K562 (cell line): ENCODE results near the gene SLC19A1. TPM values are rescaled to one million over a fixed set of nuclear protein-coding genes. Genes with fewer than 3 reads are reported as not detected.

Experiments used
- ATAC-seq: fragments of 200-7000 bp; cut with Tn5 transposase; 3 replicates; pipeline ENCODE4 v1.9.1; 2020; ENCODE audit warnings: moderate library complexity
- BruUV-seq: library from RNA; stranded (reverse); fragments of 400-500 nt; replicated peaks from 2 replicates; lab custom pipeline; 2021; lab: Mats Ljungman, UMichigan
- CTCF ChIA-PET: fragments of 300-600 bp; formaldehyde crosslinking; extraction: SDS; loops from one replicate; lab custom pipeline; 2021; ENCODE audit warnings: low intra/inter-chr PET ratio; lab: Yijun Ruan, JAX
- POLR2A ChIA-PET: fragments of 300-600, 350-650 bp; sonication (Branson Sonifier 250); formaldehyde crosslinking; extraction: SDS; loops from one replicate; lab custom pipeline; 2021; ENCODE audit warnings: antibody characterized with exemption, inconsistent platforms; lab: Yijun Ruan, JAX
- DNase-seq, 4 experiments: peaks; one replicate each; pipeline versions ENCODE4 v3.0.0 to v3.0.0-alpha.2; 2011 to 2018; ENCODE audit warnings: low spot score in 3 of 4, mixed read lengths in 3 of 4; ENCODE audit errors: extremely low read depth in 1 of 4
- FAIRE-seq: peaks from 2 replicates; lab custom pipeline; 2011; peaks lifted over from hg19 to GRCh38; lab: Jason Lieb, UNC
- H2AFZ ChIP-seq: 2 replicates; pipeline ENCODE4 v1.6.0; 2011; ENCODE audit warnings: low read depth, low read length, control low read depth, inconsistent platforms
- H3K27ac ChIP-seq: fragments of 200-600 bp; 3 replicates; pipeline ENCODE4 v1.8.0; 2011; ENCODE audit warnings: low read depth, mild to moderate bottlenecking, control low read depth, inconsistent platforms, low read length, moderate library complexity, mixed read lengths; ENCODE audit errors: extremely low read depth
- H3K27me3 ChIP-seq, 2 experiments: fragments of 300-600 bp in 1 of 2; 2 replicates in 1 of 2; 3 replicates in 1 of 2; pipeline versions ENCODE4 v1.6.0 to v1.8.0; 2011; ENCODE audit warnings: inconsistent platforms in 2 of 2, low read length in 2 of 2, mild to moderate bottlenecking in 1 of 2, mixed read lengths in 1 of 2, moderate library complexity in 1 of 2; ENCODE audit not compliant: control insufficient read depth in 2 of 2, insufficient read depth in 2 of 2
- H3K36me3 ChIP-seq: fragments of 300-600 bp; 3 replicates; pipeline ENCODE4 v1.8.0; 2011; ENCODE audit warnings: mild to moderate bottlenecking, low read length, inconsistent platforms; ENCODE audit not compliant: control insufficient read depth, insufficient read depth
- H3K4me1 ChIP-seq, 2 experiments: fragments of 200-600 bp in 1 of 2; replicated peaks in 1 of 2; 2 replicates in 1 of 2; 3 replicates in 1 of 2; pipeline versions ENCODE4 v1.5.1 to v1.8.0; 2011; ENCODE audit warnings: inconsistent platforms in 2 of 2, low read length in 2 of 2, mild to moderate bottlenecking in 1 of 2, mixed read lengths in 1 of 2, moderate library complexity in 1 of 2; ENCODE audit not compliant: control insufficient read depth in 2 of 2, insufficient read depth in 2 of 2
- H3K4me2 ChIP-seq: 2 replicates; pipeline ENCODE4 v1.6.1; 2011; ENCODE audit warnings: low read length, control low read depth, inconsistent platforms, mixed read lengths; ENCODE audit not compliant: insufficient read depth
- H3K4me3 ChIP-seq: fragments of 200-600 bp; sonication (generic), shearing (Covaris generic); 2 replicates; pipeline ENCODE4 v1.5.1; 2016; ENCODE audit warnings: control low read depth, inconsistent platforms
- H3K79me2 ChIP-seq: fragments of 200-600 bp; 3 replicates; pipeline ENCODE4 v1.8.0; 2011; ENCODE audit warnings: low read length, inconsistent platforms; ENCODE audit not compliant: control insufficient read depth, insufficient read depth
- H3K9ac ChIP-seq, 2 experiments: 2 replicates each; pipeline versions ENCODE4 v1.6.0 to v1.6.1; 2011; ENCODE audit warnings: low read depth in 2 of 2, low read length in 2 of 2, control low read depth in 1 of 2, inconsistent platforms in 1 of 2, mild to moderate bottlenecking in 1 of 2, mixed read lengths in 1 of 2; ENCODE audit not compliant: insufficient read depth in 1 of 2
- H3K9me1 ChIP-seq: one replicate; pipeline ENCODE4 v1.6.0; 2011; ENCODE audit warnings: inconsistent platforms, mild to moderate bottlenecking, low read length, moderate library complexity; ENCODE audit not compliant: control insufficient read depth, insufficient read depth
- H3K9me3 ChIP-seq: replicated peaks from 2 replicates; pipeline ENCODE4 v1.5.1; 2011; ENCODE audit warnings: low read depth, low read length, inconsistent platforms; ENCODE audit not compliant: control insufficient read depth, insufficient read depth
- H4K20me1 ChIP-seq: replicated peaks from 2 replicates; pipeline ENCODE4 v1.6.1; 2011; ENCODE audit warnings: low read length, inconsistent platforms, mixed read lengths; ENCODE audit not compliant: control insufficient read depth, insufficient read depth
- CHD4 ChIP-seq: fragments of 200-600 bp; sonication (generic); IDR thresholded peaks from 3 replicates; pipeline ENCODE4 v1.6.1; 2012; ENCODE audit warnings: low read depth, mild to moderate bottlenecking, mixed read lengths, low read length, inconsistent platforms; ENCODE audit not compliant: insufficient read depth, insufficient replicate concordance, poor library complexity, severe bottlenecking
- CSDE1 ChIP-seq, 2 experiments: fragments of 450-650 bp; IDR thresholded peaks; 2 replicates each; pipeline ENCODE4 v1.6.1; 2016; ENCODE audit warnings: mild to moderate bottlenecking in 1 of 2
- ELF1 ChIP-seq: fragments of 200-800 bp; sonication (Bioruptor generic); IDR thresholded peaks from 2 replicates; pipeline ENCODE4 v1.6.1; 2016; ENCODE audit warnings: missing genetic modification characterization, missing compliant biosample characterization
- FOXM1 ChIP-seq, 2 experiments: fragments of 450-650 bp in 1 of 2; sonication (generic) in 1 of 2; formaldehyde crosslinking in 1 of 2; IDR thresholded peaks; 2 replicates each; pipeline versions ENCODE4 v1.6.1 to v1.9.0; 2017 to 2022; ENCODE audit warnings: low read depth in 2 of 2, mild to moderate bottlenecking in 2 of 2, missing genetic modification reagents in 1 of 2, moderate library complexity in 1 of 2
- LARP7 ChIP-seq: fragments of 450-650 bp; IDR thresholded peaks from 2 replicates; pipeline ENCODE4 v1.6.1; 2016
- MEF2D ChIP-seq: conservative IDR thresholded peaks from 2 replicates; pipeline ENCODE4 v1.6.1; 2016; ENCODE audit warnings: low read depth, missing genetic modification characterization, missing compliant biosample characterization
- STAG1 ChIP-seq: sonication (generic); formaldehyde crosslinking; IDR thresholded peaks from 2 replicates; pipeline ENCODE4 v1.5.0; 2020; ENCODE audit warnings: missing genetic modification reagents, borderline replicate concordance
- TEAD4 ChIP-seq, 2 experiments: sonication (generic) in 1 of 2; formaldehyde crosslinking in 1 of 2; IDR thresholded peaks; 2 replicates each; pipeline versions ENCODE4 v1.6.1 to v1.8.0; 2012 to 2022; ENCODE audit warnings: borderline replicate concordance in 1 of 2, inconsistent platforms in 1 of 2, low read length in 1 of 2, mild to moderate bottlenecking in 1 of 2, missing genetic modification reagents in 1 of 2
- THRAP3 ChIP-seq: fragments of 450-650 bp; IDR thresholded peaks from 2 replicates; pipeline ENCODE4 v1.6.1; 2016; ENCODE audit warnings: mild to moderate bottlenecking, inconsistent platforms, borderline replicate concordance
- XRCC3 ChIP-seq: fragments of 450-650 bp; IDR thresholded peaks from 2 replicates; pipeline ENCODE4 v1.6.1; 2017; ENCODE audit warnings: mild to moderate bottlenecking, moderate library complexity
- ZNF75A ChIP-seq: fragments of 450-650 bp; formaldehyde crosslinking; IDR thresholded peaks from 2 replicates; pipeline ENCODE4 v1.4.0; 2020; ENCODE audit warnings: mild to moderate bottlenecking
- ZNF766 ChIP-seq: fragments of 200-800 bp; sonication (Bioruptor generic); conservative IDR thresholded peaks from 2 replicates; pipeline ENCODE4 v1.6.1; 2016; ENCODE audit warnings: missing genetic modification characterization, missing compliant biosample characterization
- ZNF830 ChIP-seq: fragments of 250-450 bp; sonication (Bioruptor Pico); IDR thresholded peaks from 2 replicates; pipeline ENCODE4 v1.5.0; 2021; ENCODE audit warnings: mild to moderate bottlenecking
- WGBS: fragments of 100-300 bp; shearing (Covaris generic); methylation state at CpG from one replicate; pipeline ENCODE4 v1.1.6; 2016; ENCODE audit warnings: low coverage, mixed read lengths; ENCODE audit not compliant: insufficient coverage; ENCODE audit errors: missing lambda C conversion rate; 5-methylcytosine and 5-hydroxymethylcytosine counted together
- in situ Hi-C: fragments of 300-500 bp; cut with MboI; formaldehyde crosslinking; loops from 4 replicates; pipeline ENCODE4 v1.15.0; 2018; ENCODE audit warnings: inconsistent platforms, mixed read lengths
- intact Hi-C: fragments of 100-400 bp; cut with micrococcal nuclease; formaldehyde crosslinking; loops from 2 replicates; pipeline ENCODE4 v1.14.2; 2022
- polyA plus RNA-seq, 8 experiments: library from polyadenylated mRNA; depleted of rRNA in 4 of 8; stranded (reverse) in 5 of 8; unstranded in 3 of 8; fragments of >200 nt; fragmentation: Nextera tagmentation in 2 of 8; fragmentation: Illumina TruSeq in 1 of 8; extraction: Ambion mirVana in 2 of 8; extraction: Trizol in 1 of 8; gene quantifications; 2 replicates each; pipeline versions ENCODE4 v1.2.1 to v1.2.3, GENCODE V29; 2011 to 2014; ENCODE audit warnings: inconsistent platforms in 1 of 8, missing spikeins in 1 of 8
- total RNA-seq, 7 experiments: library from RNA; depleted of rRNA in 6 of 7; stranded (reverse); fragments of >200 nt in 6 of 7; fragmentation: Illumina TruSeq in 2 of 7; extraction: Trizol in 2 of 7; gene quantifications; 2 replicates each; pipeline versions ENCODE4 v1.2.1 to v1.2.3, GENCODE V29; 2011 to 2021; ENCODE audit warnings: low replicate concordance in 1 of 7
- TF ChIP-seq, protein P1 (sequence below): fragments of 250-450 bp; sonication (Bioruptor Pico); IDR thresholded peaks from 2 replicates; pipeline ENCODE4 v1.8.0; 2021; ENCODE audit warnings: mild to moderate bottlenecking, moderate library complexity
- TF ChIP-seq, protein P2 (sequence below): fragments of 250-450 bp; sonication (Bioruptor Pico); IDR thresholded peaks from 2 replicates; pipeline ENCODE4 v1.8.0; 2022; ENCODE audit warnings: moderate library complexity, mild to moderate bottlenecking, inconsistent platforms
- TF ChIP-seq, protein P3 (sequence below): sonication (generic); formaldehyde crosslinking; IDR thresholded peaks from 2 replicates; pipeline ENCODE4 v1.8.0; 2022; ENCODE audit warnings: mild to moderate bottlenecking, low read depth, missing genetic modification reagents

SLC19A1 gene
- total and polyA plus RNA-seq, 9 of the 15 experiments (the other 6 are each of a cell fraction or from before 2014, with no cell fraction given): 0.65 to 88.7 (median 12.0) TPM

DNA sequence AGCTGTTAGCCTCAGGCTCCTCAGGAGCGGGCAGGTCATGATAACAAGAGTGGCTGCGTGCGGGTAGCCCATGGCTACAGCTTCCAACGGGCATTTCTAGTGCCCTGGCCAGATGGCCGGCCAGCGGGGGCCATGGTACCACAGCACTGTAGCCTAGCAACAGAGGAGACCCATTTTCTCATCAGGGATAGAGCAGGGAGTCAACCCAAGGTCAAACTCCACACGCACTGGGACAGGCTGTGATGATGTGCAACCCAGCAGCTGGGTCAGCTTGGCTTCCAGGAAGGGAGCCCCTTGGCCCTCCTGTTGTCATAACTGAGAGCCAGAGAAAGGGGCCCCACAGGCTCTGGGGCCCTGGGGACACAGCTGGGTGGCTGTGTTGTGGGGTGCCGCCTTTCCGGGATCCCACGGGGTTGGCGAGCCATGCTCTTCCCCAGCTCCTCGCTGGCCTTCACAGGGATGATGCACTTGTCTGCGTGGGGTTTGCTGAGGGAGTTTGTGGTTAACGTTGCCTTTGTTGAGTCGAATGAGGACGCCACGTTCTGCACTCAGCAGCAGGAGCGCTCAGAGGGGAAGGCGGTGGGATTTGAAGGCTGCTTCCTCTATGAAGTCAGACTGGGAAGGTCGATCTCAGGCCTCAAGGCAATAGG is 91.0 kb downstream of the SLC19A1 start (continued):
- TF ChIP-seq THRAP3 (no peak), STAG1 (CRISPR knock-in tag) (no peak), ZNF75A (no peak), MEF2D (tag) (no peak), CHD4 (no peak)

DNA sequence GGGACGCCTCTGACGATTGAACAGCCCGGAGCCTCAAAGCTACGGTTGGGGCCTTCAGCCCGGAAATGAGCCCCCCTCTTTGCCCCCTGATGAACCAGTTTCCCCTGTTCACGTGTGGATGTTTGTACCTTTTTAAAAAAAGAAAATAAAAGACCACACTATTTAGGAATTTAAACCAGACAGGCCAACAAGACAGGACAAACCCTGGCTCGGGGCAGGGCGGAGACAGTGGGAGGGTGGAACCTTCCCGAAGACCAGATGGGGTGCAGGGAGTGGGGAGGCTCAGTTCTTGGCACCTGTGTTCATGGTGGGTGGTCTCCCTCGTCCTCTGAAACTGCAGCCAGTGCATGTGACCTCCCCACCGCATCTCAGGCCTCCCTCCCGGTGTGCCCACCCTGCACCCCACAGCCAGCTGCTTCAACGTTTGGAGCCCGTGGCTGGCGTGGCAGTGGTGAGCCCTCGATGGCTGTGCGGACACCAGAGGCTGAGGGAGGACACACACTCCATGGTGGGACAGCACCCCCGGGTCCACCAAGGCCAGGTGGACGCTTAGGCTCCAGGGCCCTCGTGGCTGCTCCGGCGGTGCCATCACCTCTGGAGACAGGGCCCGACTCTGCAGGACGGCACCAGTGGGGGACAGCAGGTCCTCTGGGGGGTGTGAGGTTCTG is 91.7 kb downstream of the SLC19A1 start:
- Histone ChIP-seq H3K36me3 (no peaks in the 10 kb centered on the region; the same call in 2 of the 3 replicates), H3K27ac (no peak overlapping the region), H3K4me3 (no peak overlapping the region), H3K4me1 (peaks cover 0 to 42% of the 10 kb centered on the region in 2 experiments; a peak in 1 of 5 replicates), H2AFZ (no peak overlapping the region), H4K20me1 (peaks cover 9% of the 10 kb centered on the region; the same call in 1 of the 2 replicates)
- intact Hi-C loops: no loop called here
- DNase-seq: no peak
- WGBS: 15% methylated on average over 24 of the region's 24 CpGs
- CTCF ChIA-PET: no interaction called here
- no peak for ATAC-seq
- BruUV-seq: no TSS peak
- TF ChIP-seq ZNF766 (CRISPR knock-in tag) (no peak), ELF1 (no peak), LARP7 (no peak), FOXM1 (IDR thresholded peaks at IDR 0.05; ENCODE audit: low read depth) (no peak), FOXM1 (CRISPR knock-in tag; IDR thresholded peaks at IDR 0.05; ENCODE audit: low read depth) (no peak), ZNF830 (CRISPR knock-in tag) (no peak), TEAD4 (IDR thresholded peaks at IDR 0.05; ENCODE audit: low read length) (no peak), TEAD4 (CRISPR knock-in tag; IDR thresholded peaks at IDR 0.05; ENCODE audit: borderline replicate concordance) (no peak), CSDE1 (IDR thresholded peaks at IDR 0.05) (no peak), XRCC3 (no peak)
- TF ChIP-seq, protein P1, sequence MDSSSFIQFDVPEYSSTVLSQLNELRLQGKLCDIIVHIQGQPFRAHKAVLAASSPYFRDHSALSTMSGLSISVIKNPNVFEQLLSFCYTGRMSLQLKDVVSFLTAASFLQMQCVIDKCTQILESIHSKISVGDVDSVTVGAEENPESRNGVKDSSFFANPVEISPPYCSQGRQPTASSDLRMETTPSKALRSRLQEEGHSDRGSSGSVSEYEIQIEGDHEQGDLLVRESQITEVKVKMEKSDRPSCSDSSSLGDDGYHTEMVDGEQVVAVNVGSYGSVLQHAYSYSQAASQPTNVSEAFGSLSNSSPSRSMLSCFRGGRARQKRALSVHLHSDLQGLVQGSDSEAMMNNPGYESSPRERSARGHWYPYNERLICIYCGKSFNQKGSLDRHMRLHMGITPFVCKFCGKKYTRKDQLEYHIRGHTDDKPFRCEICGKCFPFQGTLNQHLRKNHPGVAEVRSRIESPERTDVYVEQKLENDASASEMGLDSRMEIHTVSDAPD (CRISPR knock-in tag): no peak
- TF ChIP-seq, protein P2, sequence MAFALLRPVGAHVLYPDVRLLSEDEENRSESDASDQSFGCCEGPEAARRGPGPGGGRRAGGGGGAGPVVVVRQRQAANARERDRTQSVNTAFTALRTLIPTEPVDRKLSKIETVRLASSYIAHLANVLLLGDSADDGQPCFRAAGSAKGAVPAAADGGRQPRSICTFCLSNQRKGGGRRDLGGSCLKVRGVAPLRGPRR (CRISPR knock-in tag): no peak
- TF ChIP-seq, protein P3, sequence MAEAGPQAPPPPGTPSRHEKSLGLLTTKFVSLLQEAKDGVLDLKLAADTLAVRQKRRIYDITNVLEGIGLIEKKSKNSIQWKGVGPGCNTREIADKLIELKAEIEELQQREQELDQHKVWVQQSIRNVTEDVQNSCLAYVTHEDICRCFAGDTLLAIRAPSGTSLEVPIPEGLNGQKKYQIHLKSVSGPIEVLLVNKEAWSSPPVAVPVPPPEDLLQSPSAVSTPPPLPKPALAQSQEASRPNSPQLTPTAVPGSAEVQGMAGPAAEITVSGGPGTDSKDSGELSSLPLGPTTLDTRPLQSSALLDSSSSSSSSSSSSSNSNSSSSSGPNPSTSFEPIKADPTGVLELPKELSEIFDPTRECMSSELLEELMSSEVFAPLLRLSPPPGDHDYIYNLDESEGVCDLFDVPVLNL (CRISPR knock-in tag): no peak
- TF ChIP-seq, all 486 proteins: peak for 0
- Histone ChIP-seq H3K4me2 (no peak overlapping the region), H3K9me3 (peaks cover 22% of the 10 kb centered on the region), H3K9me1 (no peaks in the 10 kb centered on the region), H3K27me3 (peaks cover 0 to 7% of the 10 kb centered on the region in 2 experiments; a peak in 2 of 5 replicates), H3K9ac (no peak overlapping the region; a peak in 1 of 4 replicates), H3K79me2 (no peaks in the 10 kb centered on the region)
- no peak for FAIRE-seq
- POLR2A ChIA-PET: interaction anchor here (0.7 to 2.2 kb wide), 3 partner anchors 10 to 254 kb away, joined by 3 to 5 read pairs (median 3); no protein-coding TSS in a partner anchor
- in situ Hi-C loops: no loop called here
